Neural progenitor cell (in vitro differentiated cells): ENCODE results near the gene CACNA2D4. TPM values are rescaled to one million over a fixed set of nuclear protein-coding genes. Genes with fewer than 3 reads are reported as not detected.

Source experiments
- DNase-seq: peaks from one replicate; pipeline ENCODE4 v3.0.0-alpha.2; 2016; ENCODE audit warnings: low spot score
- H2AFZ ChIP-seq: fragments of 200-600 bp; sonication (generic); replicated peaks from 2 replicates; pipeline ENCODE4 v1.6.1; 2016; ENCODE audit warnings: antibody characterized with exemption
- H3F3A ChIP-seq: fragments of 200-600 bp; sonication (generic); 2 replicates; pipeline ENCODE4 v1.6.1; 2016; ENCODE audit warnings: antibody characterized with exemption, low read depth
- H3K27ac ChIP-seq: fragments of 200-600 bp; sonication (generic); 2 replicates; pipeline ENCODE4 v1.5.1; 2016; ENCODE audit warnings: mild to moderate bottlenecking
- H3K27me3 ChIP-seq: fragments of 200-600 bp; sonication (generic); 2 replicates; pipeline ENCODE4 v1.6.1; 2016; ENCODE audit warnings: mild to moderate bottlenecking, moderate library complexity
- H3K36me3 ChIP-seq: fragments of 200-600 bp; sonication (generic); 2 replicates; pipeline ENCODE4 v1.5.1; 2016
- H3K4me1 ChIP-seq: fragments of 200-600 bp; sonication (generic); 2 replicates; pipeline ENCODE4 v1.6.1; 2016; ENCODE audit warnings: mixed run types
- H3K4me2 ChIP-seq: fragments of 200-600 bp; sonication (generic); 2 replicates; pipeline ENCODE4 v1.6.1; 2016
- H3K4me3 ChIP-seq: fragments of 200-600 bp; sonication (generic); 2 replicates; pipeline ENCODE4 v1.5.1; 2016
- H3K79me2 ChIP-seq: fragments of 200-600 bp; sonication (generic); 2 replicates; pipeline ENCODE4 v1.6.1; 2016; ENCODE audit warnings: low read depth
- H3K9ac ChIP-seq: fragments of 200-600 bp; sonication (generic); 2 replicates; pipeline ENCODE4 v1.6.1; 2016
- H3K9me3 ChIP-seq: fragments of 200-600 bp; sonication (generic); 2 replicates; pipeline ENCODE4 v1.5.1; 2016; ENCODE audit warnings: low read depth
- H4K20me1 ChIP-seq: fragments of 200-600 bp; sonication (generic); 2 replicates; pipeline ENCODE4 v1.6.1; 2016; ENCODE audit warnings: low read depth
- H3K27ac Mint-ChIP-seq: 3 replicates; pipeline ENCODE4 v1.8.0; 2021; ENCODE audit warnings: mixed read lengths
- H3K27me3 Mint-ChIP-seq: 2 replicates; pipeline ENCODE4 v1.8.0; 2022; ENCODE audit warnings: low read depth, mild to moderate bottlenecking, inconsistent platforms, moderate library complexity, mixed read lengths; ENCODE audit not compliant: insufficient read depth
- H3K36me3 Mint-ChIP-seq: 3 replicates; pipeline ENCODE4 v1.8.0; 2021; ENCODE audit warnings: mixed read lengths
- H3K4me1 Mint-ChIP-seq: 3 replicates; pipeline ENCODE4 v1.8.0; 2021; ENCODE audit warnings: mixed read lengths
- H3K4me3 Mint-ChIP-seq: 3 replicates; pipeline ENCODE4 v1.8.0; 2021; ENCODE audit warnings: mild to moderate bottlenecking, moderate library complexity, mixed read lengths
- H3K9me3 Mint-ChIP-seq: 3 replicates; pipeline ENCODE4 v1.8.0; 2020; ENCODE audit warnings: mixed read lengths
- EZH2 ChIP-seq: fragments of 200-600 bp; sonication (generic); IDR thresholded peaks from 2 replicates; pipeline ENCODE4 v1.6.1; 2017; ENCODE audit warnings: antibody characterized with exemption, mild to moderate bottlenecking, moderate library complexity
- EZH2phosphoT487 ChIP-seq: fragments of 200-600 bp; sonication (generic); IDR thresholded peaks from 2 replicates; pipeline ENCODE4 v1.6.1; 2017; ENCODE audit warnings: antibody characterized with exemption
- total RNA-seq: library from RNA; depleted of rRNA; stranded (reverse); fragments of >200 nt; gene quantifications from 2 replicates; pipeline ENCODE4 v1.2.3, GENCODE V29; 2015; ENCODE audit warnings: low replicate concordance
- TF ChIP-seq, protein P1 (sequence below): fragments of 200-600 bp; sonication (generic); IDR thresholded peaks from 2 replicates; pipeline ENCODE4 v1.5.1; 2017; ENCODE audit warnings: antibody characterized with exemption, mild to moderate bottlenecking

CACNA2D4 gene
- total RNA-seq, 1 donor from 2014 or later = 3.0 TPM

- Mint-ChIP-seq H3K36me3 (no peaks in the 10 kb centered on the region), H3K4me3 (no peak overlapping the region), H3K27ac (no peak overlapping the region), H3K4me1 (peaks cover 27% of the 10 kb centered on the region), H3K27me3 (peaks cover 10% of the 10 kb centered on the region), H3K9me3 (no peaks in the 10 kb centered on the region)
- Histone ChIP-seq H3K79me2 (no peaks in the 10 kb centered on the region), H2AFZ (no peak overlapping the region), H4K20me1 (no peaks in the 10 kb centered on the region), H3K27ac (no peak overlapping the region), H3K36me3 (no peaks in the 10 kb centered on the region), H3K27me3 (peaks cover 9% of the 10 kb centered on the region), H3K9ac (no peak overlapping the region), H3K4me3 (no peak overlapping the region), H3K9me3 (no peaks in the 10 kb centered on the region), H3K4me2 (no peak overlapping the region), H3K4me1 (peaks cover 6% of the 10 kb centered on the region), H3F3A (peaks cover 3% of the 10 kb centered on the region)
- TF ChIP-seq EZH2phosphoT487 = no peak
- TF ChIP-seq EZH2 = no peak
- TF ChIP-seq, protein P1, sequence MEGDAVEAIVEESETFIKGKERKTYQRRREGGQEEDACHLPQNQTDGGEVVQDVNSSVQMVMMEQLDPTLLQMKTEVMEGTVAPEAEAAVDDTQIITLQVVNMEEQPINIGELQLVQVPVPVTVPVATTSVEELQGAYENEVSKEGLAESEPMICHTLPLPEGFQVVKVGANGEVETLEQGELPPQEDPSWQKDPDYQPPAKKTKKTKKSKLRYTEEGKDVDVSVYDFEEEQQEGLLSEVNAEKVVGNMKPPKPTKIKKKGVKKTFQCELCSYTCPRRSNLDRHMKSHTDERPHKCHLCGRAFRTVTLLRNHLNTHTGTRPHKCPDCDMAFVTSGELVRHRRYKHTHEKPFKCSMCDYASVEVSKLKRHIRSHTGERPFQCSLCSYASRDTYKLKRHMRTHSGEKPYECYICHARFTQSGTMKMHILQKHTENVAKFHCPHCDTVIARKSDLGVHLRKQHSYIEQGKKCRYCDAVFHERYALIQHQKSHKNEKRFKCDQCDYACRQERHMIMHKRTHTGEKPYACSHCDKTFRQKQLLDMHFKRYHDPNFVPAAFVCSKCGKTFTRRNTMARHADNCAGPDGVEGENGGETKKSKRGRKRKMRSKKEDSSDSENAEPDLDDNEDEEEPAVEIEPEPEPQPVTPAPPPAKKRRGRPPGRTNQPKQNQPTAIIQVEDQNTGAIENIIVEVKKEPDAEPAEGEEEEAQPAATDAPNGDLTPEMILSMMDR = no peak
- no peak for DNase-seq
These were observed 71.0 kb downstream of the CACNA2D4 start for GRCh38 chr12:1847411-1847810.

DNA sequence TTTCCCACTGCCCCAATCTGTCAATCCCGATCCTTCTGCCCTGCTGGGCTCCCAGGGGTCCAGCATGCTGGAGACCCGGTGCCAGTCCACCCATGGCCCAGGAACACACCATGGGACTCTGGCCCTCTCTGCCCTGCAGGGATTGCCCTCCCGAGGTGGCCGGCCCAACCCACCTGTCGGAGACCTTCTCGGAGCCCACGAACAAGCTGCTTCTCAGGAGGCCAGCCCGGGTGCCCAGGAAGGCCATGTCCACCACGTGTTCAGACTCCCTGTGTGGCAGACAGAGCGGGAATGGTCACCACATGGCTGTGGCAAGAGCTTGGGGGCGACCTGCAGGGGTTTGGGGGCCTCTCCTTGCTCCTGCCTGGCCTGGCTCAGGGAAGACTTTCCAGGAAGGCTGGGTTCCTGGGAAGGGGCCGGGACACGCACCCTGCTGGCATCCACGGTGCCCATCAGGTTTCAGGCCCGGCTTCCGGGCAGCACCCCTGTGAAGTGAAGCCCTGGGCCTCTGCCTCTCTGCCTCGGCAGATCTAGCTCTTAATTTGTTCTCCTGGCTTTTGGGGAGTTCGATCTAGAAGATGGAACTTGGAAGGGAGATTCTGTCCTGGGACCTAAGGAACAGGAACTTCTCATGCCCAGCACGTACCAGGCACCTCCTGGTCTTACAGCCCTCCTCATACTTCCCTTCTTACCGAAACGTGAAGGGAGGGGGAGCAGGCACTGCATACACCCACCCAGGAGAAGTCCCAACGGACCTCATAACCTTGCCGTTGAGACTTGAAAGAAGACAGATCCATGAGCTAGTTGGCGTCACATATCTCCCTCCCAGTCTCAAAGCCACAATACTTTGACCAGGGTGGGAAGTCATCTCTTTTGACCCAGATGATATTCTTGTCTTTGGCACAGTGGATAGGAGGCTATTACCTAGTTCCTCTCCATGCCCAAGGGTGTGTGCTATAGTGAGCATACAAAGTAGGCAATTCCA lies 71.7 kb downstream of the CACNA2D4 start:
- TF ChIP-seq, protein P1 = no peak
- TF ChIP-seq EZH2 = no peak
- TF ChIP-seq EZH2phosphoT487 = no peak
- Histone ChIP-seq H3K4me3 (no peak overlapping the region), H4K20me1 (no peaks in the 10 kb centered on the region), H3K79me2 (no peaks in the 10 kb centered on the region), H3K4me1 (peaks cover 6% of the 10 kb centered on the region), H3K27me3 (peaks cover 9% of the 10 kb centered on the region), H3K36me3 (no peaks in the 10 kb centered on the region), H3K9ac (no peak overlapping the region), H2AFZ (no peak overlapping the region), H3K4me2 (no peak overlapping the region), H3K9me3 (no peaks in the 10 kb centered on the region), H3F3A (peaks cover 3% of the 10 kb centered on the region), H3K27ac (no peak overlapping the region)
- H3K9me3 Mint-ChIP-seq = no peaks in the 10 kb centered on the region
- no peak for DNase-seq
- no peaks in the 10 kb centered on the region for H3K36me3 Mint-ChIP-seq
- H3K4me1 Mint-ChIP-seq = peaks cover 33% of the 10 kb centered on the region
- peaks cover 13% of the 10 kb centered on the region for H3K27me3 Mint-ChIP-seq
- H3K27ac Mint-ChIP-seq = no peak overlapping the region
- no peak overlapping the region for H3K4me3 Mint-ChIP-seq

- Histone ChIP-seq H3K27me3 (peaks cover 9% of the 10 kb centered on the region), H3F3A (peaks cover 3% of the 10 kb centered on the region), H3K27ac (no peak overlapping the region), H3K36me3 (no peaks in the 10 kb centered on the region), H3K79me2 (no peaks in the 10 kb centered on the region), H2AFZ (no peak overlapping the region), H3K9ac (no peak overlapping the region), H4K20me1 (no peaks in the 10 kb centered on the region), H3K9me3 (no peaks in the 10 kb centered on the region), H3K4me2 (no peak overlapping the region), H3K4me1 (peaks cover 6% of the 10 kb centered on the region), H3K4me3 (no peak overlapping the region)
- TF ChIP-seq, protein P1 = no peak
- no peak for TF ChIP-seq EZH2phosphoT487
- Mint-ChIP-seq H3K27ac (peak overlapping the region; percentile 89), H3K9me3 (no peaks in the 10 kb centered on the region), H3K27me3 (peaks cover 15% of the 10 kb centered on the region), H3K4me3 (no peak overlapping the region), H3K36me3 (no peaks in the 10 kb centered on the region), H3K4me1 (peaks cover 40% of the 10 kb centered on the region)
- no peak for DNase-seq
These were observed 72.6 kb downstream of the CACNA2D4 start for GRCh38 chr12:1845886-1846285.
